ENCODE data around the gene GRAMD1B.
"Not testable (repeated sequence)": the region's sequence is repeated elsewhere in the genome, so short reads cannot be mapped to it uniquely, and the experiment has no call there.

The GRAMD1B gene

DNA sequence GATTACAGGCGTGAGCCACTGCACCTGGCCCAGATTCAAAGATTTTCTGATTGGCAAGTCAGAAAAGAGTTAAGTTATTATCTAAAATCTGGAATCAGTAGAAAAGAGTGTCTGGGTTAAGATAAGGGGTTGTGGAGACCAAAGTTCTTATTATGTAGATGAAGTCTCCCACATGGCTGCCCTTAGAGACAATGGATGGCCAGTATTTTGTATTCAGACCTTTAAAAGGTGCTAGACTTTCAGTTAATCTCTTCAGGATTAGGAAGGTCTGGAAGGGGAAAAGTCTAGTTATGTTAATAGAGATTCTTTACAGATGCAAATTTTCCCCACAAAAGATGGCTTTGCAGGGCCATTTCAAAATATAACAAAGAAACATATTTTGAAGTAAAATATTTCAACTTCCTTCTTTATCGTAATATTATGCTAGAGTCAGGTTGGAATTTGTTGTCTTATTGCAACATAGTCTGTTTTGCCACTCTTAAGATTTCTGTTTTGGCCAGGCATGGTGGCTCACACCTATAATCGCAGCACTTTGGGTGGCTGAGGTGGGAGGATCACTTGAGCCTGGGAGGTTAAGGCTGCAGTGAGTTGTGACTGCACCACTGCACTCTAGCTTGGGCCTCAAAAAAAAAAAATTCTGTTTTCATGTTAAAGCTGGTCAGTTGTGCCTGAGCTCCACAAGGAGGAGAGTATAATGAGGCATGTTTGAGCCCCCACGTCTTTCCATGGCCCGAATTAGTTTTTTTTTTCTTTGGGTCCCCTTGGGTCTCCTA is 14.0 kb downstream of the GRAMD1B start:
- DNase-seq (ENCODE audit: low read depth), result no peak

DNA sequence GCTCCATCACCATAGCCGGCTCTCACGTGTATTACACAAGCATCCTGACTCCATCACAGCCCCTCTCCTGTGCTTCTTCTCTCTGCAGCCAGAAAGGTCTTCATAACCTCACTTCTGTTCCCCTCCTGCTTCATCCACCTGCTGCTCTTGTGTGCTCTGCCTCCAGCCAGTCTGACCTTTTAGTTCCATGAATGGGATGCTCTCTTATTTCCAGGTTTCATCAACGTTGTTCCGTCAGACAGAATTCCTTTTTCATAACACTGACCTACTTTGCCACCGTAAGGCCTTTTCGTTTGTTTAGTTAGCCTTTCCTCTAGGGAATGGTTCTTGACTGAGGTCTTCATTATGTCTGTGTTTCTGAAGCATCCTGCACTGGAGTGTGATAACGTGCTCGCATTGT is 18.8 kb downstream of the GRAMD1B start:
- no peak for DNase-seq (ENCODE audit: low read depth)

DNA sequence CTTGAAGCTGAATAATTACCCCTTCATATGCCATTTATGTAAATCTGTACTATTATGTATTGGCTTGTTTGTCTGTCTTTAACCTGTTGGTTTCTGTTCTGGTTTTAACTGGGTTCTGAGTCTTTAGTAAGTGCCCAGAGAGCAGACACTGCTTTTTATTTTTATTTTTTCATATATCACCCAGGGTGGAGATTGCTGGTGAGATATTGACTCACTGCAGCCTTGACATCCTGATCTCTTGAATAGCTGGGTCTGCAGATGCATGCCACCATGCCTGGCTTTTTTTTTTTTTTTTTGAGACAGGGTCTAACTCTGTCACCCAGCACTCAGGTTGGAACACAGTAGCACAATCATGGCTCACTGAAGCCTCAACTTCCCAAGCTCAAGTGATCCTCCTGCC is 19.4 kb downstream of the GRAMD1B start:
- DNase-seq (ENCODE audit: low read depth), result no peak

GRCh38 chr11:123450623-123451022 is 20.6 kb downstream of the GRAMD1B start:
- DNase-seq (ENCODE audit: low read depth), result no peak

DNA sequence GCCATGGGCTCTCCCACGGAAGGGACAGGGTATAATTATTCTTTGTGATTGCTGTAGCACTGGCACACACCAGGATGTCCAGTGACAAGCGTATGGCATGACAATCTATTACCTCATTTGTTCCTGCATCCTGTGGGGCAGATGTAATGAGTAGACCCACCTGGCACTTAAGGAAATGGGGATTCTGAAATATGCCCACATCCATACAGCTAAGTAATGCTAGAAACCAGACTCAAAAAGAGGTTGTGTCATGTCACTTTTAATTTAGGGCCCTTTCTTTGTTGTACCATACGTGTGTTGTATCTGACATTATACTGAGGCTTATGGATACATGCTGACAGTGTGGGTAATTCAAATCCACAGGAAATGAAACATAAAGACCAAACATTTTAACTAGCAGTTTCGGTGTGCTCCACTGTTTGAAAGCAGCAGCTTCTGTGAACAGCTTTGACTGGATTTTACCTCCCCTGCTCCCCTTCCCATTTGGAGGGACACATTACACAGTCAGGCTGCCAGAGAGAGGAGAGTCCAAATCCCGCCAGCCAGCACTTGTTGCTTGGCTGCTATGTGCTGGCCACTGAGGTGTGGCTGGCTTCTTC is 21.2 kb downstream of the GRAMD1B start:
- no peak for DNase-seq (ENCODE audit: low read depth)

- DNase-seq (ENCODE audit: low read depth), result no peak
These were observed 22.7 kb downstream of the GRAMD1B start for GRCh38 chr11:123452794-123453193.

DNA sequence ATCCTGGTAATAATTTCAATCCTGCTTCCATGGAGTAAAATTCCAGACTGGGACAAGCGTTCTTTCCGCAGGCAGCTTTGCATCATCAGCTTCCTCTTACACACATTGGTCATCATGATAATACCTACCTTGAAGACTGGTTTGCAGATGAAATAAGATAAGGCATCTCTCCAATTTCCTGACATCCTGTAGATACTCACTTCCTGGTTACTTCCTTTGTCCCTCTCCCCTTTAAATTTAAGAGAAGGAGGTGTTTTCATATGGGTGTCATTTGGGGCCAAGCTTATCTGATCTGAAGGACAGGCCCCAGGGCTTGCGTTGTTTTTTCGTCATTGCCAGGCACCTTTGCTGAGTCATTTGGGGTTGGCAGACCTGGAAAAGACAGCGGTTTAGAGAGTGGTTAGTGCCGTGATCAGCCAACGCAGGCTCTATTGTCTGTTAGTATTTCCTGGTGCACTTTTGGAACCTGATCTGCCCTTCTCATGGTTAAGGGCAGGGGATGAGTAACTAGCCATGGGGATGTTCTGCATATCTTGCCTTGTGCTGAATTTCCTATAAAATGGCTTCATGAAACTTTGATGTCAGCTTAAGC is 24.1 kb downstream of the GRAMD1B start:
- DNase-seq (ENCODE audit: low read depth), result no peak

GRCh38 chr11:123454796-123455195 is 24.7 kb downstream of the GRAMD1B start:
- DNase-seq (ENCODE audit: low read depth), result no peak

- not testable (repeated sequence) for DNase-seq (ENCODE audit: low read depth)
These were observed 26.4 kb downstream of the GRAMD1B start for GRCh38 chr11:123456448-123456847.

DNA sequence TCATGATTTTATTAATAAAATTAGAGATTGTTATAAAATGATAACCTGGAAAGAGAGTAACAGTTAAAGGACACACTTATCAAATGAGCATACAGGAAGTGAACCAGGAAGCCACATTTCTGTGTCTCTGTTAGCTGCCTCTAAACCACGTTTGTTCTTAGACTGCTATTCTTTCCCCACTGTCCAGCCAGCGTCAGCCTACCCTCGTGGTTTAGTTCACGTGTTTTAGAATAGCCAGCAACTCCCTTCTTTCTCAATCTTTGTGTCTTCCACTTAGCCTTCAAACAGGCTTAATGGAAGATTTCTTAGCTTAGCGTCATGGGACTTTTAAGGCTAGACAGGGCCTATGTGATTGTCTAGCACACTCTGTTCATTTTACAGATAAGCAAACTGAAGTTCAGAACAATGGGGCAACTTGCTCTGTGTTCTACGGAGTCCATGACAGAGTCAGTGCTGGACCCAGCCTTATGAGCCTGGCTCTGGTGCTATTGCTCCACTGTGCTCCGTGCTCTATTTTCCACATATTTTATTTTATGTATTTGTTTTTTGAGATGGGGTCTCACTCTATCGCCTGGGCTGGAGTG is 27.2 kb downstream of the GRAMD1B start:
- no peak for DNase-seq (ENCODE audit: low read depth)

DNA sequence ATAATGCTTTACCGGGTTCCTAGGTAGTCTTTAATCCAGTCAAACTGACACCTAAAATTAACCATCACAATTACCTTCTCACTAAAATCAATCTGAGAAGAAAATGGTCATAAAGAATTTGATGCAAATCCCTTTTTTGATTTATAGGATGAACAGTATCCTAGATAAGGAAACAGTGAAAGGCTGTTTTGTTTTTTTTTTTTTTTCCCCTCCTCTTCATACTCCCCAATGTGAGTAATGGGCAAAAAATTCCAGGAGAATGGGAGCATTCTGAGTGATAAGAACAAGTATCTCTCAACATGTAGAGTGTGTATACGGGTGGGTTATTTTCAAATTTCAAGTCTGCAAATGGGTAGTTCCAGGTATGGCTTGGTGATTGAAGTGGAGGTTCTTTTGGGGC is 28.4 kb downstream of the GRAMD1B start:
- DNase-seq (ENCODE audit: low read depth), result no peak

DNA sequence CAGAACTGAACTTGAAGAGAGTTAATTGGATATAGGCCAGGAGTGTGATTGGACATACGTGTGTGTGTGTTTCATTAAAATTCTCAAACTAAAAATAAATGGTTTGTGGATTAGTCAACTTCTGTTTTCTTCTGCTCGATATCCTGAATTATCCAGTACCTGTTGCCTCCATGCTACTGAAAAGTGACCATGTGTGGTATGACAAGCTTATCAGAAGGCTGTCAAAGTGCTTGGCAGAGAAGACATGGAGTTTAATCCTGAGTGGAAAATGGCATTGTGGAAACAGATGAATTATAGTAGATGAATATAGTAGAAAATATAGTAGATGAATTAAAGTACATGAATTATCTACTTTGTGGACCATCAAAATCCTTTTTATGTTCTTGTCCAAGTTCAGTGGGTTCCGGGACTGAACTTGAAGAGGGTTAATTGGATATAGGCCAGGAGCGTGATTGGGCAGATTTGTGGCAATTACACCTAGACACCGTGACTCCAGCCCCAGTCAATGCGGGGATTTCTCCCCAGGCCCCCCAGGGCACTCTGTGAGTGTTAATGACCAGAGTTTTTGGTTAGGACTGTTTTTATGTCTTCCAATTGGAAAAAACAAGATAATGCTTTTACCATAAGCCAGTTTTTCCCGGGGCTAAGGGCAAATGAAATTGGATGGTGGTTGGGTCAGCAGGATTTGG is 30.1 kb downstream of the GRAMD1B start:
- DNase-seq (ENCODE audit: low read depth), result no peak

DNA sequence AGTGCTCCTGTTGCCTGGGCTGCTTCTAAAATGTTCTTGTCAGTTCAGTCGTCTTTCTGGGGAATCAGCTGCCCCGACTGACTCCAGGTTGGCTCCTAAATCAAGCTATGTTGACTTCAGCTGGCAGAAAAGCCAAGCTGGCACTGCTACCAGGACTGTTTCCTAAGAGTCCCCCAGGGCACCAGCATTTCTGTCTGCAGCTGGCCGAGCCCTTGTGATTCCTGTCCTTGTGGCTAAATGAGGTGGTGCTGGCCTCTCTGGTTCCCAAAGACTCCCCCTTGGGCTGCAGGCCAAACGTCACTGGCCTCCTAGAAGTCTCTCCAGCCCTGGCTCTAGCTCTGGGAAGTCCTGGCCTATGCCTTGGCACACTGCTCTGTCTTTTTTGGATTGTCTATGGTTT is 31.1 kb downstream of the GRAMD1B start:
- no peak for DNase-seq (ENCODE audit: low read depth)

DNA sequence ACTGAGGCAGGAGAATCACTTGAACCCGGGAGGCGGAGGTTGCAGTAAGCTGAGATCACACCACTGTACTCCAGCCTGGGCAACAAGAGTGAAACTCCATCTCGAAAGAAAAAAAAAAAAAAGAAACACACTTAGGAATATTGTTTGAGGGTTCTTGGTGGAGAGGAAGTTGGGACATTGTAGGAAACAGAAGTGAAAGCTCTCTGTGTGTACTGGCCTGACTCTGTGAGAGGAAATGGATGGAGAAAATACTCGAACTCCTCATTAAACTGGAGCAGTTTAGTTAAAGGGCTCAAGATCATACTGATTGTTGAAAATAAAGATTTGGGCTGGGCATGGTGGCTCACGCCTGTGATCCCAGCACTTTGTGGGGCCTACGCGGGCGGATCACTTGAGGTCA is 35.6 kb downstream of the GRAMD1B start:
- DNase-seq (ENCODE audit: low read depth), result not testable (repeated sequence)

- DNase-seq (ENCODE audit: low read depth), result not testable (repeated sequence)
These were observed 36.1 kb downstream of the GRAMD1B start for GRCh38 chr11:123466172-123466571.

DNA sequence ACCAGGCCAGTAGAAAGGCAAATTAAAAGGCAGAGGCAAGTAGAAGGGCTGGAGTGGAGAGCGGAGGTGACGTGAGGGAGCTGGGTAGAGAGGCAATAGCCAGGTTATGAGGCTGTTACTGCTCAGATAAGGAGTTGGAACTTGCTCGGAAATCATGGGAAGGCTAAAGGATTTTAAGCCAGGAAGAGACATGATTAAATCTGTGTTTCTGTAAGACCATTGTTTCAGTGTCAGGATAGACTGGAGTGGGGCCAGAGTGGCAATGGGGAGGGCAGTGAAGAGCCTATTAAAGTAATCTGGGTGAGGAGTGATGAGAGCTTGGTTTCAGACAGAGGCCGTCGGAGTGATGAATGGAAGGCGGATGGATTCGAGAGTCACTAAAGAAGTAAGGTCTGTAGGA is 39.0 kb downstream of the GRAMD1B start:
- DNase-seq (ENCODE audit: low read depth), result no peak

- DNase-seq (ENCODE audit: low read depth), result no peak
These were observed 39.5 kb downstream of the GRAMD1B start for GRCh38 chr11:123469586-123469985.

- DNase-seq (ENCODE audit: low read depth), result no peak
These were observed 40.8 kb downstream of the GRAMD1B start for GRCh38 chr11:123470842-123471241.

GRCh38 chr11:123472236-123472935 is 42.3 kb downstream of the GRAMD1B start:
- no peak for DNase-seq (ENCODE audit: low read depth)

DNA sequence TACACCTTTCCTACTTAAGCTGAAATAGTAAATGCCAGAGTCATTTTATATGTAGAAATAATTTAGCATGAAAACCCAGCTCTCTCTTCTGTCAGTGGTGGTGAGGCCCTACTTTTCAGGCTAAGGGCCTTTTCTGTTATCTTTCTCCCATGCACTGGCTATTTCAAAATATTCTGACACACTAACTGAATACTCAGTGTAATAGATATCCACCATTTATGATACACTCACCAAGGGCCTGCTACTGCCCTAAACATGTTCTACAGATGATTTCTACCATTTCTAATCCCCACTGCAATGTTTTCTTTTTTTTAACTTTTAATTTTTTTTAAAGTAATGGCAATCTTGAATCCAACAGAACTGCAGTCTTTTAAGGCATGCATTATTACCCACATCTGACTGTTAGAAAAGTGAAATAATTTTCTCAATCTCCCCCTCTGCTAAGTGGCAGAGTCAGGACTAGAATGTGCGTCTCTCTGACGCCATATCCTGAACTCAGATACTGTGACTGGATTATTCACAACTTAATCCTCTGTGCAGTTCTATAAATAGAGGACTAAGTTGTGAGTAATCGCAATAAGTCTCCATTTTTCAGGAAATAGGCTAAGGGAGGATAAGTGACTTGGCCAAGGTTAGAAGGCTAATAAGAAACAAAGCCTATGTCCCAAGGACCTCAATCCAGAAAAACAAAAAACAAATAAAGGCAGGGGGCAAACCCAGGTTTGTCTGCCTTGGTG is 44.0 kb downstream of the GRAMD1B start:
- no peak for DNase-seq (ENCODE audit: low read depth)

DNA sequence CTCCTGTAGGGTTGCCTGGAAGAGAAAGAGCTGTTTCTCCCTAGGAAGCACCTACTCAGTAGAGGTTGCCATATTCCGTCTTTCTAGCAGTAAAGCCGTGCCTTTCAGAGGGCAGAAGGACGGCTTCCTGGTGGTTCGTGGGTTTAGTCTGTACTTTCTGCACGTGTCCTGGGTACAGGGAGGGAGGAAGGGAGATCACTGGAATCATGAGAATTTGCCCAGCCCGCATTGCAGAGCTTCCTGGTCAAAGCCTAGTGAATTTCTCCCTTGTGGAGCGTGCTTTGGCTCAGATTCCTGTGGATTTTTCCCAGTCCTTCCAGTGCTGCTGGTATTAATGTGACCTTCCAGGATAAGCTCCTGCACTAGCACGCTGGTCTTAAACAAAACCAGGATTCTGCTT is 44.9 kb downstream of the GRAMD1B start:
- no peak for DNase-seq (ENCODE audit: low read depth)
